Measurements from ENCODE around the gene GJB5. TPM values are rescaled to one million over a fixed set of nuclear protein-coding genes. Genes with fewer than 3 reads are reported as not detected.
"Not testable (repeated sequence)": the region's sequence is repeated elsewhere in the genome, so short reads cannot be mapped to it uniquely, and the experiment has no call there.

The GJB5 gene
- total and polyA plus RNA-seq, 8 donors, result not detected

- intact Hi-C loops (cut with DNase I), result no loop called here
- Histone ChIP-seq H3K36me3 (no peaks in the 10 kb centered on the region), H3K9me3 (no peaks in the 10 kb centered on the region), H3K27ac (no peak overlapping the region), H3K4me3 (no peak overlapping the region), H3K4me1 (no peaks in the 10 kb centered on the region), H3K27me3 (no peaks in the 10 kb centered on the region)
- no peak for FAIRE-seq
- no peak for ATAC-seq
- WGBS, 2 donors, result 71 to 87% methylated on average over 8 to 10 of the region's 10 CpGs
- no peak for DNase-seq
- TF ChIP-seq CTCF (IDR thresholded peaks at IDR 0.05), result no peak
These were observed 18.2 kb upstream of the GJB5 start for GRCh38 chr1:34736692-34737091.

DNA sequence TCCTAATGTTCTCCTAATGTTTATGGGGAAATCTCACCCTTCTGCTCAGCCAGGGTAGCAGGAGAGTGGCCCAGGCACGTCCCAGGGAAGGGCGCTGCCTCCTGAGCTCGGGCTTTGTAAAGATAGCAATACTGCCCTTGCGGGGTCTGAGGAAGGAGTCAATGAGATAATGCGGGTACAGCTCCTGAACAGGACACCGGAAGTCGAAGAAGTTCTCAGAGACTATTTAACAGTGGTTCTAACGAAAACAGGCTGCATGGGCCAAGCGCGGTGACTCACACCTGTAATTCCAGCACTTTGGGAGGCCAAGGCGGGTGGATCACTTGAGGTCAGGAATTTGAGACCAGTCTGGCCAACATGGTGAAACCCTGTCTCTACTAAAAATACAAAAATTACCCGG is 17.6 kb upstream of the GJB5 start:
- WGBS, 2 donors, result 84 to 90% methylated on average over 12 of the region's 12 CpGs
- H3K36me3 ChIP-seq; H3K27ac ChIP-seq; ATAC-seq; FAIRE-seq; H3K27me3 ChIP-seq; H3K4me1 ChIP-seq; DNase-seq; H3K9me3 ChIP-seq; intact Hi-C loops (cut with DNase I); H3K4me3 ChIP-seq: not testable (repeated sequence)

GRCh38 chr1:34739613-34740012 is 15.2 kb upstream of the GJB5 start:
- FAIRE-seq, result no peak

DNA sequence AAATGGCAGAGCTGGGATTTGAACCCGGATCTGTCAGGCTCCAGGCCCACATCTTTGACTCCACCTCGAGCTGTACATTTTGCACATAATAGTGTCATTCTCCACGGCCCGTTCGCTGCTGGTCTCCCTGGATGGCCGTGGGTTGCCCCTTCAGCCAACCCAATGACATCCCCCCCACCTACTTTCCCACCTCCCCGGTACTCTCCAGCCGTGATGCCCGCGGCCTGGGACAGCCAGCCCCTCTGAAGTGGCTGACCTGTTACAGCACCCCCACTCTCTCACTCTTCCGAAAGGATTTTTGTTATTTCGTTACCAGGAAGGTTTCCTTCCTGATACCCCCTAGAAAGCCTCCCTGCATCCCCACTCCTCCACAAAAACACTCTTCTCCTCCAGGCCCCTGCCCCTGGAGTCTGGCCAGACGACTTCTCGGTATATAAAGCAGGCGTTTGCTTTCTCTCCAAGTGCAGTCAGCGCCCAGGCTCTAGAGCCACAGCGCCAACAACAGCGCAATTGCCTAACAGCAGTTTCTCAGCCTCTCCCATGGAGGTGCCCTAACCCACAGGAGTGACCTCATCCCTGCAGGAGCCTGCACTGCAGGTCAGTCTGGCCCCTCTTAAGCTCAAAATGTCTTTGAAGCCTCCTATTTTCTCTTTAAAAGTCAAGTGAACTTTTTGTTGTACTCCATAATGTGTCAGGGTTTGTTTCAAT is 14.5 kb upstream of the GJB5 start:
- Histone ChIP-seq H3K36me3 (no peaks in the 10 kb centered on the region), H3K4me1 (no peaks in the 10 kb centered on the region), H3K27ac (no peak overlapping the region), H3K9me3 (no peaks in the 10 kb centered on the region), H3K4me3 (no peak overlapping the region), H3K27me3 (no peaks in the 10 kb centered on the region)
- 52 to 58% methylated on average over 18 of the region's 18 CpGs for WGBS, 2 donors
- ATAC-seq (no peak), FAIRE-seq (no peak), DNase-seq (no peak)
- intact Hi-C loops (cut with DNase I), result loop anchor here in 1 of 3 donors (10.0 kb wide), 1 partner anchor 286 kb away; no protein-coding TSS in a partner anchor
- TF ChIP-seq CTCF (IDR thresholded peaks at IDR 0.05), result no peak

More at GRCh38 chr1:34739613-34740012, 15.2 kb upstream of the GJB5 start:
- 50 to 52% methylated on average over 3 of the region's 3 CpGs for WGBS, 2 donors
- DNase-seq (no peak), ATAC-seq (no peak)
- no peak for TF ChIP-seq CTCF (IDR thresholded peaks at IDR 0.05)
- Histone ChIP-seq H3K27ac (no peak overlapping the region), H3K4me1 (no peaks in the 10 kb centered on the region), H3K27me3 (no peaks in the 10 kb centered on the region), H3K9me3 (no peaks in the 10 kb centered on the region), H3K36me3 (no peaks in the 10 kb centered on the region), H3K4me3 (no peak overlapping the region)
- intact Hi-C loops (cut with DNase I), result loop anchor here in 1 of 3 donors (10.0 kb wide), 1 partner anchor 285 kb away; no protein-coding TSS in a partner anchor

GRCh38 chr1:34742667-34743270 is 12.1 kb upstream of the GJB5 start:
- no peak for FAIRE-seq
- 10 to 12% methylated on average over 16 of the region's 16 CpGs for WGBS, 2 donors
- intact Hi-C loops (cut with DNase I), result loop anchor here in 1 of 3 donors (10.0 kb wide), 1 partner anchor 288 kb away; no protein-coding TSS in a partner anchor

More at GRCh38 chr1:34742667-34743270, 12.1 kb upstream of the GJB5 start:
- H3K36me3 ChIP-seq, result no peaks in the 10 kb centered on the region
- no peaks in the 10 kb centered on the region for H3K9me3 ChIP-seq
- H3K4me1 ChIP-seq, result no peaks in the 10 kb centered on the region
- ATAC-seq, result peak; percentile 92 to 99 (median 97)
- no peak overlapping the region for H3K27ac ChIP-seq
- no peaks in the 10 kb centered on the region for H3K27me3 ChIP-seq
- no peak overlapping the region for H3K4me3 ChIP-seq
- TF ChIP-seq CTCF (IDR thresholded peaks at IDR 0.05), result peak; percentile 94 to 98 (median 97)
- DNase-seq, result peak; percentile 57 to 98 (median 82)
